ENCODE data around the gene RERG.

DNA sequence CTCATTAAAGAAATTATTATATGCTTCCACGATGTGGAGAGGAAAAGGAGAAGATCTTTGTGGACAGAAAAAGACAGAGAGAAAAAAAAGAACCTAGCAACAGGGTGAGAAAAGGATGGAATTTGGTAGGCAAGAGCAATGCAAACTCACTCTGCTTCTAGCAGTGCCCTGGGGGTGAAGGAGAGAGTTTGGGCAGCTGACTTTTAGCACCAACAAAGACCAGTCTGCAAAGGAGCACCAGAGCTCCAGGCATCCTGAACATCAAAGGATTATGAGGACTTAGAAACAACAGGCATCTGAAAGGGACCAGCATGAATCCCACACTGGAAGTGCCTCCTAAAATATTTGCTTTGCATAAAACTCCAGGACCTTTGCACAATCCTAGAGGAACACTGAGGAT lies 32.8 kb upstream of the RERG start:
- TF ChIP-seq, protein P1, sequence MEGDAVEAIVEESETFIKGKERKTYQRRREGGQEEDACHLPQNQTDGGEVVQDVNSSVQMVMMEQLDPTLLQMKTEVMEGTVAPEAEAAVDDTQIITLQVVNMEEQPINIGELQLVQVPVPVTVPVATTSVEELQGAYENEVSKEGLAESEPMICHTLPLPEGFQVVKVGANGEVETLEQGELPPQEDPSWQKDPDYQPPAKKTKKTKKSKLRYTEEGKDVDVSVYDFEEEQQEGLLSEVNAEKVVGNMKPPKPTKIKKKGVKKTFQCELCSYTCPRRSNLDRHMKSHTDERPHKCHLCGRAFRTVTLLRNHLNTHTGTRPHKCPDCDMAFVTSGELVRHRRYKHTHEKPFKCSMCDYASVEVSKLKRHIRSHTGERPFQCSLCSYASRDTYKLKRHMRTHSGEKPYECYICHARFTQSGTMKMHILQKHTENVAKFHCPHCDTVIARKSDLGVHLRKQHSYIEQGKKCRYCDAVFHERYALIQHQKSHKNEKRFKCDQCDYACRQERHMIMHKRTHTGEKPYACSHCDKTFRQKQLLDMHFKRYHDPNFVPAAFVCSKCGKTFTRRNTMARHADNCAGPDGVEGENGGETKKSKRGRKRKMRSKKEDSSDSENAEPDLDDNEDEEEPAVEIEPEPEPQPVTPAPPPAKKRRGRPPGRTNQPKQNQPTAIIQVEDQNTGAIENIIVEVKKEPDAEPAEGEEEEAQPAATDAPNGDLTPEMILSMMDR (IDR thresholded peaks at IDR 0.05; ENCODE audit: poor library complexity, severe bottlenecking), result no peak
- TF ChIP-seq RAD21 (conservative IDR thresholded peaks at IDR 0.05) (no peak), EZH2 (IDR thresholded peaks at IDR 0.05; ENCODE audit: borderline replicate concordance, insufficient read depth, low read length, poor library complexity, severe bottlenecking) (no peak)
- TF ChIP-seq, protein P2, sequence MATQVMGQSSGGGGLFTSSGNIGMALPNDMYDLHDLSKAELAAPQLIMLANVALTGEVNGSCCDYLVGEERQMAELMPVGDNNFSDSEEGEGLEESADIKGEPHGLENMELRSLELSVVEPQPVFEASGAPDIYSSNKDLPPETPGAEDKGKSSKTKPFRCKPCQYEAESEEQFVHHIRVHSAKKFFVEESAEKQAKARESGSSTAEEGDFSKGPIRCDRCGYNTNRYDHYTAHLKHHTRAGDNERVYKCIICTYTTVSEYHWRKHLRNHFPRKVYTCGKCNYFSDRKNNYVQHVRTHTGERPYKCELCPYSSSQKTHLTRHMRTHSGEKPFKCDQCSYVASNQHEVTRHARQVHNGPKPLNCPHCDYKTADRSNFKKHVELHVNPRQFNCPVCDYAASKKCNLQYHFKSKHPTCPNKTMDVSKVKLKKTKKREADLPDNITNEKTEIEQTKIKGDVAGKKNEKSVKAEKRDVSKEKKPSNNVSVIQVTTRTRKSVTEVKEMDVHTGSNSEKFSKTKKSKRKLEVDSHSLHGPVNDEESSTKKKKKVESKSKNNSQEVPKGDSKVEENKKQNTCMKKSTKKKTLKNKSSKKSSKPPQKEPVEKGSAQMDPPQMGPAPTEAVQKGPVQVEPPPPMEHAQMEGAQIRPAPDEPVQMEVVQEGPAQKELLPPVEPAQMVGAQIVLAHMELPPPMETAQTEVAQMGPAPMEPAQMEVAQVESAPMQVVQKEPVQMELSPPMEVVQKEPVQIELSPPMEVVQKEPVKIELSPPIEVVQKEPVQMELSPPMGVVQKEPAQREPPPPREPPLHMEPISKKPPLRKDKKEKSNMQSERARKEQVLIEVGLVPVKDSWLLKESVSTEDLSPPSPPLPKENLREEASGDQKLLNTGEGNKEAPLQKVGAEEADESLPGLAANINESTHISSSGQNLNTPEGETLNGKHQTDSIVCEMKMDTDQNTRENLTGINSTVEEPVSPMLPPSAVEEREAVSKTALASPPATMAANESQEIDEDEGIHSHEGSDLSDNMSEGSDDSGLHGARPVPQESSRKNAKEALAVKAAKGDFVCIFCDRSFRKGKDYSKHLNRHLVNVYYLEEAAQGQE (IDR thresholded peaks at IDR 0.05; ENCODE audit: borderline replicate concordance), result no peak

All from neural cell (in vitro differentiated cells).